Activated naive CD4-positive, alpha-beta T cell (primary cell): Measurements from ENCODE around the gene THAP7.
"Not testable (repeated sequence)": the region's sequence is repeated elsewhere in the genome, so short reads cannot be mapped to it uniquely, and the experiment has no call there.

Source experiments
- DNase-seq, 4 experiments: peaks; one replicate each; lab custom pipeline; 2025; lab: John Stamatoyannopoulos, UW

Gene THAP7

DNA sequence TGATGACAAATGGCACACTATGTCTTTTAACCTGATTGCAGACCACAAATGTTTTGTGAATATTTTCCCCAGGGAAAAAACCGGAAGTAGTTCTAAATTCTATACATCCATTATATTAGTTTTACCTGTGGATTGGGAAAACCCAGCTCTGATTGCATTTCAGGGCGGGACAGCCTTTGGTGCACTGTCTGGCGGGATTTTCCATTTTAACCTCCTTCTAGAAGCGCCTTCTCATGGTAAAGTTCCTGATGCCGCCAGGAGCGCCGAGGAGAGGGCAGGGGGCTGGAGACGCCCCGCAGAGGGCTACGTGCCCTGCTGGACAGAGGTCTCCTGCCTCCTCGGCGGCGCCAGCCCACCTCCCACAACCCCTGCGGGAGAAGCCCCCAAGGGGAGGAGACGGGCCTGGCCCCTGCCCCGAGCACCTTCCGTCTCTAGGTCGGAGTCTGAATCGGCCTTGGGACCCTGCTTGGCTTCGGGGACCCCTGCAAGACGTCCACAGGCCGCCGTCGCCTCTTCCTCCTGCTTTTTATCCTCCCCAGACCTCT, 11.8 kb upstream of the THAP7 start:
- DNase-seq, result no peak

- no peak for DNase-seq
Measured at GRCh38 chr22:21012446-21013407, 10.8 kb upstream of the THAP7 start.

DNA sequence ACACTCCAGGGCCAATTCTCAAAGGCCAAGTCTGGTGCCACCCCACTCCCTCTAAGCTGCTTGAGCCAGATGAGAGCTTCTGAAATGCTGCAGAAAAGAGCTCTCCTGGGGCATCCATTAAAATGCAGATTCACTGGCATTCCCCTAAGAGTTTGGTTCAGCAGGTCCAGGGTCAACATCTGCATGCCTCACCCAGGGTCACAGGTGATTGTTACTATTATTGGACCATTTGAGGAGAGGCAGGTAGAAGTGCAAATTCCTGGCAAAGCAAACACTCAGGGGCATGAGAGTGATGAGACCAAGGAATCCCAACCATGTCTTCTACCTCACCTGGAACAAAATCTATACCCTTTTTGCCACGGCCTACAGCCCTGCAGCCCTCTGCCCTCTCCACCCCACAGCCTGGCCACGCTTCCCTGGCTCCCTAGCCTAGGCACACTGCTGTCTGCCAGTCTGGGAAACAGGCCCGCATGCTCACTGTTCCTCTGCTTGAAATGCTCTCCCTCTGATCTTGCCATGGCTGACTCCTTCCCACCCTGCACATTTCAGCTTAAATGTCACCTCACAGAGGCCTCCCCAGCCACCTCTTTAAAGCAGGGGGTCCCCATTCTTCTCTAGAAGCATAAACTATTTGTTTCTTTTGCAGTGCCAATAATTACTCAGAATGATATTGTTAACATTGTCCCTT, 8.7 kb upstream of the THAP7 start:
- DNase-seq, result no peak

GRCh38 chr22:21009638-21010425, 7.9 kb upstream of the THAP7 start:
- DNase-seq, result no peak

DNA sequence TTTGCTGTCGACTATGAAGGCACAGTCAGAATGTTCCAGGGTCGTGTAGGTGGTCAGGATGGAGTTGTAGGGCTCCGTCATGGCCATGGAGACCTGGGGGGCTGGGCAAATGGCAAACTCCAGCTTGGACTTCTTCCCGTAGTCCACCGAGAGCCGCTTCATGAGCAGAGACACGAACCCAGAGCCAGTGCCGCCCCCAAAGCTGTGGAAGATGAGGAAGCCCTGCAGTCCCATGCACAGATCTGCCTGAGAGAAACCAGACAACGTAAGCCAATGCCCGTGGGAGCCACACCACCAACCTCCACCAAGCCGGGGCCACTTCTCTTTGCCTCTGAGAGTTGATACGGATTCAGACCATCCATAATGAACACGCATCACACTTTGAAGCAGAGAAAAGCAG, 7.3 kb upstream of the THAP7 start:
- DNase-seq, result not testable (repeated sequence)

GRCh38 chr22:21003782-21004181, 1.9 kb upstream of the THAP7 start:
- no peak for DNase-seq

DNA sequence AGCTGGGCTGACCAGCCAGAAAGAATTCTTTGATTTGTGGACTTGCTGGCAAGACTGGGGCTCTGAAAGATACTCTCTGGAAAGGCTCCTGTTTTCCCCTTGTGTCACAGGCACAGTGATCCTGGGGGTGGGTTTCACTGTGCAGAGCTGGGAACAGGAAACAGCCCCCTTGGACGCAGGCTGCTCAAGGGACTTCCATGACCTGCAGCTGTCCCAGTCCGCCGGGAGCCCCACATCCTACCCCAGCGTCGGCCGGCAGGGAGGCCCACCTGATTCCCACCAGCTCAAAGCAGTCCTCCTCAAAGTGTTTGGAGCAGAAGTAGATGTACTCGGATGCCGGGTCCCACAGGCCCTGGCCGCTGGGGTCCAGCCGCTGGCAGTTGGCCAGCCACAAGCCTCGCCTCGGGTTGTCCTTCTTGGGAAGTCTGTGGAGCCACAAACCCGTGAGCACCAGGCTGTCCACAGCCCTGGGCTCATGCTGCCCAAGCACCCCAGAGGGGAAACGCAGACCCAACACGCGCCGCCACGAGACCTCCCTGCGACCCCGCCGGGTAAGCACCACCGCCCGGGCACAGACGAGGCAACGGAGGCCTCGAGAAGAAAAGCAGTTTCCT, 824 bp downstream of the THAP7 start:
- DNase-seq, result no peak

DNA sequence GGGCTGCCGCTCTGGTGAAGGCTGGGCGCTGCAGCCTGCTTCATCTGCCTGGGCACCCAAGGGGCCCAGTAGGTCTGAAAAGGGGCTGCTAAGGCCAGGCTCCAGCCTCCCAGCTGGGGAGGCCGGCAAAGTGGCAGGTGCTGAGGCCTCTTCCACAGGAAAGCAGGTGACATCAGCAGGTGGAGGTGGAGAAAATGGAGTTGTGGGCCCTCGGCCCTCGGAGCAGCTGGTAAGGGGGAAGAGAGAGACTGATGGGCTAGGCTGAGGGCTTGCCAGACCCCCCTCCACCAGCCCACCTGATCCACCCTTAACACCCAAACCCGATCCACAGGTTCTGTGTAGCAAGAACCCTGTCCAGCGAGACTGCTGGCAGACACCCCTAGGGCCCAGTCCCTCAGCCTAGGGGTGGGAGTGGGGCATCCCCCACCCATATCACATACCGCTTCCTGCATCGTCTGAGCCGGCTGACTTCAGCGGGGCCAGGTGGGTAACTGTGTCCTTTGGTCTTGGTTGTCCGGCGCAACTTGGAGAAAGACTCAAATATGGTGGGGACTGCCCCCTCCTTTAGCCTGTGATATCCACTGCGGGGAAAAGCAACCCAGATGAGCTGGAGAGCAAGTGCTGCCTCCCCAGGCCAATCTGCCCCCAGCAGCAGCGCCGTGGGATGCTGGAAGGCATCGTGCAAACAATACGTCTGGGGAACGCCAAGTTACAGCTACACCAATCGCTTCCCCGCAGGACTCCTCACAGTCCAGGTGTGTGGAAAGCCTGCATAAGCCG, 1.5 kb downstream of the THAP7 start:
- DNase-seq, result no peak

DNA sequence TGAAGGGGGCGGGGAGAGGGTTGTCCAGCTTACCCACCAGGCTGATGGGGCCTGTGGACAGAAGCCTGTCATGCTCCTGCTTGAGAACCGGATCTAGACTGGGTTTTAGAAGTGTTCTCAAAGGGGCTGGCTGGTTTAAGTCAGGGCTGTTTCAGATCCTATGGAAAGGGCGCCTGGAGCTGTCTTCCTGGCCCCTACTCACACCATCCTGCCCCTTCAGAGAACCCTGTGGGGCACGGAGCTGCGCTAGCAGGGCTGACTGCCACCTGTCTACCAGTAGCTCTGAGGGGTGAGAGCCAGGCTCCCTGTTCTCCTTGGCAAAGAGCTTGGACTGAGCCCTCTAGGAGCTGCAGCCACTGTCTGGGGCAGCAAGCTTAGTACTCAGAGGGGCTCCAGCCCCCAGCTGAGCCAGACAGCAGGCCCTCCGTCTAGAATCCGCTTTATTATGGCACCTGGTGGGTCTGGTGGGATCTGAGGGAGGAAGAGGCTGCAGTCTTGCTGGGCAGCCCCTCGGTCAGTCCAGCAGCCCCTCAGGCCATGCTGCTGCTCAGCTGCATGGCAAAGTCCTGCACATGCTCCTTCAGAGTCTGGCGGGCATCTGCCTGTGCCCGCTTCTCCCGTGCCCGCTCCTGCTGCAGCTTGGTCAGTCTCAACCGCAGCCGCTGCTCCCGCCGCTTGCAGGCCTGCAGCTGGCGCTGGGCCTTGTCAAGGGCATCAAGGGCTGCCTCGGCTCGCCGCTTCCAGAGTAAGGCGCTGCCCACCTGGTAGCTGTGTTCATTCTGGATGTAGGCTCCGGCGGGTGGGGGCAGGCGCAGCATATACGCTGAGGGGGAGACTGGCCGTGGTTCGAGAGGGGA, 2.3 kb downstream of the THAP7 start:
- no peak for DNase-seq

DNA sequence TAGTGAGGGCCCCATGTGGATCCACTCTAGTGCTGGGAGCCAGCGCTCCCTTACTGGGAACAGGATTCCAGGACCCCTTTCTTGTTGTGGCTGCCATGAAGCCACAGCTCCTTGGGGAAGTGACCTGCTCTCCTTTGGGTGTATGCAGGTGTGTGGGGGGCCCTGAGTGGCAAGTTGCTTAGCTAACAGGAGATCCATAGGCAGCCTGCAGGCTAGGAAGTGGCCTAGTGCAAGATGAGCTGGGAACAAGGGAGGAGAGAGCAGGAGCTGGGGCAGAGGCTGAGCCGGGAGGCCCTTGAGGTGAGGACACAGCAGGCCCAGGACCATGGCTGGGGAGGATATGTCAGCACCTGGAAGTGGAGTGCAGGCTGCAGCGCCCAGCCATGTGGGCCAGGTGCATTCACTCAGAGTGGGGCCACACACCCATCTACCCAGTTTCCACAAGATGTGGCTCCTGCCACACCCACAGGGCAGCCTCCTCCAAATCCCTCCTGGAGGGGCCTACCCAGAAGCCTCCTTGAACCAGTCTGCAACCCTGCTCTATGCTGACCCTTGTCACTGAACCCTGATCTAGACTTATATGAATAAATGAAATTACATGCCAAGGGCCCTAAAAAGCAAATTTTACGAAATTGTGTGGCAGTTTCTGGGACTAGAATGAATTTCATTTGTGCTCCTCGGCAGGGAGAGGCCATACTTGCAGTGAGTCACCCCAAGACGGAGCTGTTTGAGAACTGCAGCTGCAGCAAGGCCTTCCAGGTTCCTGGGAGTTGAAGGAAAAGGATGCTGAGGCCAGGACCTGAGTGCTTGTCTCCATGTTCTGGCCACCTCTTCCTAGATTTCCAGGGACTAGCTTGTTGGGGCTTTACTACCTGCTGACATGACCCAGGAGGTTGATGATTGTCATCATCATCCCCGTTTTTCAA, 3.2 kb downstream of the THAP7 start:
- DNase-seq, result no peak

GRCh38 chr22:20997536-20998257, 4.2 kb downstream of the THAP7 start:
- no peak for DNase-seq

- DNase-seq, result no peak
Measured at GRCh38 chr22:20996598-20997535, 5.1 kb downstream of the THAP7 start.

DNA sequence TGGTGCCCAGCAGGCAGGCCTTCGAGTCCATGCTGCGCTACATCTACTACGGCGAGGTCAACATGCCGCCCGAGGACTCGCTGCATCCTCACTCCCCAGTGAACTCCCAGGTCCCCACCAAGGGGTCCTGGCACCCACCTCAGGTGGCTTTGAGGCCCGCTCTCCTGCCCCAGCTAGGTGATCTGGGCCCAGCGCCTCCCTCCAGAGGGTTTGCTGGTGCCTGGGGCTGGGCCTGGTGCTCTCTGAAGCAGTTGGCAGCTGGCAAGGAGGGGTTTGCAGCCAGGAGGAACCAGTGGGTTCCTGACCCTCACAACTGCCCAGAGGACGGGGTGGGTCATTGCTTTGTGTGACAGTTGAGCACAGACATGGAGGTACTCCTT, 5.9 kb downstream of the THAP7 start:
- DNase-seq, result no peak

GRCh38 chr22:20995329-20996030, 6.4 kb downstream of the THAP7 start:
- no peak for DNase-seq

GRCh38 chr22:20994902-20995241, 7.0 kb downstream of the THAP7 start:
- no peak for DNase-seq

DNA sequence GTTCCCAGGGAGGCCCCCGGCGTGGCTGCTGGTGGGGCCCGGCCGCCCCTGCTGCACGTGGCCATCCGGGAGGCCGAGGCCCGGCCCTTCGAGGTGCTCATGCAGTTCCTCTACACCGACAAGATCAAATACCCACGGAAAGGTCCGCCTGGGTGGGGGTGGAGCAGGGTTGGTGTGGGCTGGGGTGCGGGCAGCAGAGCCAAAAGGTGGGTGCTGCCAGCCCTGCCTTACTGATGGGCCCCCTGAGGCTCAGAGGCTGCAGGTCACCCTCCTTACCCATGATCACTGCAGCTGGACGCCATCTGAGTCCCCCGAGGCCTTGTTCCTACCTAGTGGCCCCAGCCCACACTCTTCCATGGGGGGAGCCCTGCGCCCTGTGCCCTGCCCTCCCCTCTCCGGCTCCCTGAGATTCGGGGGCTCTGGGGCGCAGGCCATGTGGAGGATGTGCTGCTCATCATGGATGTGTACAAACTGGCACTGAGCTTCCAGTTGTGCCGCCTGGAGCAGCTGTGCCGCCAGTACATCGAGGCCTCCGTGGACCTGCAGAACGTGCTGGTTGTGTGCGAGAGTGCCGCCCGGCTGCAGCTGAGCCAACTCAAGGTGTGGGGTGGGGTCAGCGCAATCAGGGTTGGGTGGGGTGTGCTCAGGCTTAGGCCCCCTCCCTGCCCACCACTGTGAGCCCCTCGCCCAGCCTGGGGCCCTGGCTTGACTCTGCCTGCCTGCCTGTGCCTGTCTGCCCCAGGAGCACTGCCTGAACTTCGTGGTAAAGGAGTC, 7.6 kb downstream of the THAP7 start:
- no peak for DNase-seq
